H1 (cell line): ENCODE measurements around the gene CPD. TPM values are rescaled to one million over a fixed set of nuclear protein-coding genes. Genes with fewer than 3 reads are reported as not detected.

Experiments
- SP1 ChIP-seq: IDR thresholded peaks from 2 replicates; pipeline ENCODE4 v1.6.1; 2011; ENCODE audit warnings: low read depth, low read length
- SUZ12 ChIP-seq: fragments of 200-600 bp; sonication (generic); IDR thresholded peaks from 2 replicates; pipeline ENCODE4 v1.6.1; 2012; ENCODE audit warnings: mild to moderate bottlenecking, inconsistent platforms, low read length, moderate library complexity, mixed read lengths
- polyA plus RNA-seq, 7 experiments: library from polyadenylated mRNA; depleted of rRNA in 3 of 7; stranded (reverse) in 5 of 7; unstranded in 2 of 7; fragments of >200 nt in 5 of 7; fragments of 200-250 nt in 2 of 7; gene quantifications; 1 replicate in 5 of 7; 2 replicates in 1 of 7; 4 replicates in 1 of 7; pipeline versions ENCODE4 v1.2.1 to v1.2.3, GENCODE V29; 2011 to 2013; ENCODE audit warnings: missing spikeins in 2 of 7, mixed read lengths in 2 of 7
- total RNA-seq: library from RNA; stranded (reverse); fragmentation: NEBNext Ultra II Directional; extraction: Animal tissue kit (Norgen Biotek cat#: 25700); gene quantifications from 2 replicates; pipeline ENCODE4 v1.2.1, GENCODE V29; 2021

Gene CPD
- total and polyA plus RNA-seq, 2 of the 8 experiments (the other 6 are each of a cell fraction or from before 2014, with no cell fraction given) = 8.6 to 46.2 TPM

GRCh38 chr17:30514895-30515596 lies 136.3 kb downstream of the CPD start (continued):
- TF ChIP-seq SP1 (no peak), SUZ12 (no peak)
